Liver (tissue), 9 donors: ENCODE measurements around the gene LRRC10. TPM values are rescaled to one million over a fixed set of nuclear protein-coding genes. Genes with fewer than 3 reads are reported as not detected.

Source experiments
- DNase-seq: peaks from one replicate; pipeline ENCODE4 v3.0.0-alpha.2; 2017; ENCODE audit warnings: low spot score
- H3K27ac ChIP-seq, 2 donors: one replicate each; pipeline ENCODE4 v1.7.0; 2013; ENCODE audit warnings: inconsistent platforms in 2 of 2, low read length in 2 of 2, control low read depth in 1 of 2, low read depth in 1 of 2, mild to moderate bottlenecking in 1 of 2
- H3K27me3 ChIP-seq, 4 donors: one replicate each; pipeline versions ENCODE4 v1.6.1 to v1.7.0; 2013; ENCODE audit warnings: low read length in 3 of 4, inconsistent platforms in 1 of 4, mild to moderate bottlenecking in 1 of 4, moderate library complexity in 1 of 4; ENCODE audit not compliant: control insufficient read depth in 4 of 4, insufficient read depth in 4 of 4
- H3K36me3 ChIP-seq, 4 donors: one replicate each; pipeline versions ENCODE4 v1.6.1 to v1.7.0; 2013; ENCODE audit warnings: low read length in 3 of 4, mild to moderate bottlenecking in 3 of 4, low read depth in 1 of 4, moderate library complexity in 1 of 4; ENCODE audit not compliant: control insufficient read depth in 4 of 4, insufficient read depth in 3 of 4
- H3K4me1 ChIP-seq, 4 donors: one replicate each; pipeline versions ENCODE4 v1.6.1 to v1.7.0; 2013; ENCODE audit warnings: low read length in 3 of 4, mild to moderate bottlenecking in 3 of 4, moderate library complexity in 1 of 4; ENCODE audit not compliant: control insufficient read depth in 4 of 4, insufficient read depth in 4 of 4
- H3K4me3 ChIP-seq, 3 donors: one replicate each; pipeline versions ENCODE4 v1.6.1 to v1.7.0; 2013; ENCODE audit warnings: low read length in 3 of 3, control low read depth in 1 of 3, low read depth in 1 of 3, mild to moderate bottlenecking in 1 of 3
- H3K9ac ChIP-seq, 2 donors: one replicate each; pipeline ENCODE4 v1.7.0; 2013; ENCODE audit warnings: low read length in 2 of 2, mild to moderate bottlenecking in 2 of 2, moderate library complexity in 2 of 2, control low read depth in 1 of 2, low read depth in 1 of 2
- H3K9me3 ChIP-seq, 4 donors: one replicate each; pipeline versions ENCODE4 v1.6.1 to v1.7.0; 2013; ENCODE audit warnings: low read length in 3 of 4; ENCODE audit not compliant: control insufficient read depth in 4 of 4
- ATF3 ChIP-seq: IDR thresholded peaks from 2 replicates; pipeline ENCODE4 v1.6.1; 2016; ENCODE audit warnings: antibody characterized with exemption
- CTCF ChIP-seq: fragments of 150-350 bp; IDR thresholded peaks from 2 replicates; pipeline ENCODE4 v1.5.1; 2017; ENCODE audit warnings: improper control_type of control experiment, low read depth, low read length; ENCODE audit not compliant: missing input control
- EGR1 ChIP-seq, 2 donors: IDR thresholded peaks; 2 replicates each; pipeline ENCODE4 v1.6.1; 2016 to 2018; ENCODE audit warnings: antibody characterized with exemption in 2 of 2, low read depth in 2 of 2
- FOXA1 ChIP-seq: IDR thresholded peaks from 2 replicates; pipeline ENCODE4 v1.6.1; 2016; ENCODE audit warnings: antibody characterized with exemption
- FOXA2 ChIP-seq: IDR thresholded peaks from 2 replicates; pipeline ENCODE4 v1.6.1; 2016; ENCODE audit warnings: antibody characterized with exemption
- GABPA ChIP-seq, 2 donors: IDR thresholded peaks in 1 of 2; conservative IDR thresholded peaks in 1 of 2; 2 replicates each; pipeline ENCODE4 v1.6.1; 2016; ENCODE audit warnings: antibody characterized with exemption in 2 of 2, mild to moderate bottlenecking in 1 of 2, moderate library complexity in 1 of 2
- HNF4A ChIP-seq, 2 donors: conservative IDR thresholded peaks; 2 replicates each; pipeline ENCODE4 v1.6.1; 2016; ENCODE audit warnings: antibody characterized with exemption in 2 of 2, mild to moderate bottlenecking in 2 of 2
- HNF4G ChIP-seq: IDR thresholded peaks from 2 replicates; pipeline ENCODE4 v1.6.1; 2016; ENCODE audit warnings: antibody characterized with exemption
- JUND ChIP-seq, 2 donors: IDR thresholded peaks; 2 replicates each; pipeline ENCODE4 v1.6.1; 2016; ENCODE audit warnings: antibody characterized with exemption in 2 of 2
- MAX ChIP-seq: IDR thresholded peaks from 2 replicates; pipeline ENCODE4 v1.6.1; 2016; ENCODE audit warnings: antibody characterized with exemption
- NR2F2 ChIP-seq: IDR thresholded peaks from 2 replicates; pipeline ENCODE4 v1.6.1; 2016; ENCODE audit warnings: antibody characterized with exemption
- RAD21 ChIP-seq, 2 donors: IDR thresholded peaks; 2 replicates each; pipeline ENCODE4 v1.6.1; 2016; ENCODE audit warnings: antibody characterized with exemption in 2 of 2, mild to moderate bottlenecking in 2 of 2
- RXRA ChIP-seq, 2 donors: IDR thresholded peaks; 2 replicates each; pipeline ENCODE4 v1.6.1; 2017 to 2018; ENCODE audit warnings: antibody characterized with exemption in 2 of 2, mild to moderate bottlenecking in 1 of 2
- SP1 ChIP-seq: IDR thresholded peaks from 2 replicates; pipeline ENCODE4 v1.6.1; 2018; ENCODE audit warnings: antibody characterized with exemption, mild to moderate bottlenecking
- TAF1 ChIP-seq: conservative IDR thresholded peaks from 2 replicates; pipeline ENCODE4 v1.6.1; 2016; ENCODE audit warnings: antibody characterized with exemption, mild to moderate bottlenecking
- YY1 ChIP-seq: IDR thresholded peaks from 2 replicates; pipeline ENCODE4 v1.6.1; 2016; ENCODE audit warnings: antibody characterized with exemption, mild to moderate bottlenecking
- ZBTB33 ChIP-seq: IDR thresholded peaks from 2 replicates; pipeline ENCODE4 v1.6.1; 2016; ENCODE audit warnings: antibody characterized with exemption
- WGBS: extraction: QIAGEN DNeasy Blood & Tissue Kit; methylation state at CpG from one replicate; pipeline ENCODE4 v1.1.7; 2013; 5-methylcytosine and 5-hydroxymethylcytosine counted together
- polyA plus RNA-seq, 2 donors: library from polyadenylated mRNA; stranded (reverse) in 1 of 2; unstranded in 1 of 2; fragments of 200-250 nt in 1 of 2; fragments of >200 nt in 1 of 2; fragmentation: Nextera tagmentation in 1 of 2; extraction: Ambion mirVana in 1 of 2; gene quantifications; one replicate each; pipeline versions ENCODE4 v1.2.1 to v1.2.3, GENCODE V29; 2013 to 2015
- total RNA-seq, 2 donors: library from RNA; depleted of rRNA; stranded (reverse); fragments of >200 nt; gene quantifications; one replicate each; pipeline ENCODE4 v1.2.3, GENCODE V29; 2014
- TF ChIP-seq, protein P1 (sequence below): IDR thresholded peaks from 2 replicates; pipeline ENCODE4 v1.6.1; 2016; ENCODE audit warnings: antibody characterized with exemption, mild to moderate bottlenecking
- donor health status: healthy.
- donor health status: healthy.
- donor health status: healthy.
- donor health status: healthy.
- donor health status: healthy.

LRRC10 gene
- total and polyA plus RNA-seq, 4 donors = not detected

GRCh38 chr12:69644511-69644910 is 33.8 kb upstream of the LRRC10 start:
- no peaks in the 10 kb centered on the region for H3K36me3 ChIP-seq
- H3K4me1 ChIP-seq = no peaks in the 10 kb centered on the region
- DNase-seq = no peak
- no peak overlapping the region for H3K27ac ChIP-seq
- TF ChIP-seq TAF1 = no peak
- no peak for TF ChIP-seq YY1
- TF ChIP-seq ATF3 = no peak
- TF ChIP-seq JUND (IDR thresholded peaks at IDR 0.05) = no peak
- no peak for TF ChIP-seq NR2F2
- TF ChIP-seq HNF4A (conservative IDR thresholded peaks at IDR 0.05) = no peak
- TF ChIP-seq FOXA1 = no peak
- no peak for TF ChIP-seq MAX
- no peak for TF ChIP-seq ZBTB33
- TF ChIP-seq FOXA2 = no peak
- TF ChIP-seq GABPA (IDR thresholded peaks at IDR 0.05 in 1 of 2, conservative IDR thresholded peaks at IDR 0.05 in 1 of 2) = no peak
- TF ChIP-seq EGR1 (IDR thresholded peaks at IDR 0.05; ENCODE audit: low read depth in 2 of 2) = no peak
- TF ChIP-seq SP1 = no peak
- TF ChIP-seq, protein P1, sequence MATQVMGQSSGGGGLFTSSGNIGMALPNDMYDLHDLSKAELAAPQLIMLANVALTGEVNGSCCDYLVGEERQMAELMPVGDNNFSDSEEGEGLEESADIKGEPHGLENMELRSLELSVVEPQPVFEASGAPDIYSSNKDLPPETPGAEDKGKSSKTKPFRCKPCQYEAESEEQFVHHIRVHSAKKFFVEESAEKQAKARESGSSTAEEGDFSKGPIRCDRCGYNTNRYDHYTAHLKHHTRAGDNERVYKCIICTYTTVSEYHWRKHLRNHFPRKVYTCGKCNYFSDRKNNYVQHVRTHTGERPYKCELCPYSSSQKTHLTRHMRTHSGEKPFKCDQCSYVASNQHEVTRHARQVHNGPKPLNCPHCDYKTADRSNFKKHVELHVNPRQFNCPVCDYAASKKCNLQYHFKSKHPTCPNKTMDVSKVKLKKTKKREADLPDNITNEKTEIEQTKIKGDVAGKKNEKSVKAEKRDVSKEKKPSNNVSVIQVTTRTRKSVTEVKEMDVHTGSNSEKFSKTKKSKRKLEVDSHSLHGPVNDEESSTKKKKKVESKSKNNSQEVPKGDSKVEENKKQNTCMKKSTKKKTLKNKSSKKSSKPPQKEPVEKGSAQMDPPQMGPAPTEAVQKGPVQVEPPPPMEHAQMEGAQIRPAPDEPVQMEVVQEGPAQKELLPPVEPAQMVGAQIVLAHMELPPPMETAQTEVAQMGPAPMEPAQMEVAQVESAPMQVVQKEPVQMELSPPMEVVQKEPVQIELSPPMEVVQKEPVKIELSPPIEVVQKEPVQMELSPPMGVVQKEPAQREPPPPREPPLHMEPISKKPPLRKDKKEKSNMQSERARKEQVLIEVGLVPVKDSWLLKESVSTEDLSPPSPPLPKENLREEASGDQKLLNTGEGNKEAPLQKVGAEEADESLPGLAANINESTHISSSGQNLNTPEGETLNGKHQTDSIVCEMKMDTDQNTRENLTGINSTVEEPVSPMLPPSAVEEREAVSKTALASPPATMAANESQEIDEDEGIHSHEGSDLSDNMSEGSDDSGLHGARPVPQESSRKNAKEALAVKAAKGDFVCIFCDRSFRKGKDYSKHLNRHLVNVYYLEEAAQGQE = no peak
- no peak for TF ChIP-seq CTCF
- TF ChIP-seq RXRA (IDR thresholded peaks at IDR 0.05) = no peak
- TF ChIP-seq HNF4G = no peak
- TF ChIP-seq RAD21 (IDR thresholded peaks at IDR 0.05) = no peak
- peaks cover 0 to 2% (median 0%) of the 10 kb centered on the region in 4 donors for H3K27me3 ChIP-seq
- H3K4me3 ChIP-seq = no peak overlapping the region
- H3K9me3 ChIP-seq = no peaks in the 10 kb centered on the region
- no peak overlapping the region for H3K9ac ChIP-seq

- no peak for DNase-seq
- TF ChIP-seq HNF4A (conservative IDR thresholded peaks at IDR 0.05) (no peak), FOXA1 (no peak), FOXA2 (no peak), EGR1 (IDR thresholded peaks at IDR 0.05; ENCODE audit: low read depth in 2 of 2) (no peak), YY1 (no peak)
These were observed 31.8 kb upstream of the LRRC10 start for GRCh38 chr12:69642531-69642930.

More at GRCh38 chr12:69642531-69642930, 31.8 kb upstream of the LRRC10 start:
- Histone ChIP-seq H3K9ac (no peak overlapping the region), H3K4me1 (no peaks in the 10 kb centered on the region), H3K9me3 (no peaks in the 10 kb centered on the region), H3K36me3 (no peaks in the 10 kb centered on the region), H3K4me3 (no peak overlapping the region), H3K27me3 (no peaks in the 10 kb centered on the region), H3K27ac (no peak overlapping the region)
- WGBS = 85% methylated on average over 6 of the region's 6 CpGs
